Heart left ventricle (tissue), 16 donors: ENCODE results near the gene FGF14. TPM values are rescaled to one million over a fixed set of nuclear protein-coding genes. Genes with fewer than 3 reads are reported as not detected.

Source experiments
- ATAC-seq, 4 donors: fragments of 200-7000 bp; cut with Tn5 transposase; one replicate each; pipeline ENCODE4 v1.9.1; 2020 to 2022; ENCODE audit warnings: moderate library complexity in 4 of 4, mild to moderate bottlenecking in 3 of 4, moderate number of reproducible peaks in 1 of 4
- DNase-seq, 5 donors: peaks; one replicate each; pipeline ENCODE4 v3.0.0-alpha.2; 2020
- H3K27ac ChIP-seq, 12 donors: fragments of 200-600 bp; sonication (generic) in 4 of 12; one replicate each; pipeline versions ENCODE4 v1.5.0 to v1.8.0; 2016 to 2022; ENCODE audit warnings: mild to moderate bottlenecking in 2 of 12
- H3K27me3 ChIP-seq, 9 donors: fragments of 200-600 bp; sonication (generic) in 2 of 9; one replicate each; pipeline versions ENCODE4 v1.5.1 to v1.8.0; 2016 to 2022; ENCODE audit warnings: mild to moderate bottlenecking in 3 of 9
- H3K36me3 ChIP-seq, 9 donors: fragments of 200-600 bp; sonication (generic) in 2 of 9; one replicate each; pipeline versions ENCODE4 v1.5.0 to v1.8.0; 2018 to 2022; ENCODE audit warnings: mild to moderate bottlenecking in 2 of 9
- H3K4me1 ChIP-seq, 12 donors: fragments of 200-600 bp; sonication (generic) in 4 of 12; one replicate each; pipeline versions ENCODE4 v1.5.0 to v1.8.0; 2016 to 2022; ENCODE audit warnings: mild to moderate bottlenecking in 3 of 12
- H3K4me3 ChIP-seq, 12 donors: fragments of 200-600 bp; sonication (generic) in 4 of 12; one replicate each; pipeline versions ENCODE4 v1.5.0 to v1.8.0; 2017 to 2022; ENCODE audit warnings: mild to moderate bottlenecking in 9 of 12, moderate library complexity in 4 of 12
- H3K9me3 ChIP-seq, 12 donors: fragments of 200-600 bp; sonication (generic) in 4 of 12; one replicate each; pipeline versions ENCODE4 v1.5.0 to v1.8.0; 2016 to 2022; ENCODE audit warnings: mild to moderate bottlenecking in 1 of 12
- CTCF ChIP-seq, 12 donors: fragments of 200-600 bp; sonication (generic) in 4 of 12; IDR thresholded peaks; one replicate each; pipeline versions ENCODE4 v1.5.0 to v1.8.0; 2018 to 2022; ENCODE audit warnings: antibody characterized with exemption in 12 of 12, mild to moderate bottlenecking in 5 of 12
- POLR2A ChIP-seq, 2 donors: fragments of 450-650 bp; IDR thresholded peaks; one replicate each; pipeline ENCODE4 v1.6.1; 2017; ENCODE audit warnings: antibody characterized with exemption in 2 of 2, mild to moderate bottlenecking in 2 of 2, moderate library complexity in 2 of 2
- WGBS, 4 donors: extraction: QIAGEN DNeasy Blood & Tissue Kit in 2 of 4; methylation state at CpG; one replicate each; pipeline versions ENCODE4 v1.1.5 to v1.1.7; 2013 to 2018; 5-methylcytosine and 5-hydroxymethylcytosine counted together
- intact Hi-C, 10 donors: fragments of 100-400 bp; cut with DNase I; formaldehyde crosslinking; loops; one replicate each; pipeline versions ENCODE4 v1.11.1 to v1.14.2; 2022
- polyA plus RNA-seq, 2 donors: library from polyadenylated mRNA; stranded (reverse); fragments of 200-250 nt; gene quantifications; one replicate each; pipeline ENCODE4 v1.2.3, GENCODE V29; 2013
- total RNA-seq, 9 donors: library from RNA; depleted of rRNA in 2 of 9; stranded (reverse); fragments of >200 nt in 2 of 9; fragmentation: NEBNext Ultra II Directional in 3 of 9; extraction: Animal tissue kit (Norgen Biotek cat#: 25700) in 3 of 9; gene quantifications; one replicate each; pipeline versions ENCODE4 v1.1.0 to v1.2.4, GENCODE V29; 2016 to 2023
- donor health status: ischemic (EF 13 %, LVEDD 7.1; RV severe dilation, severe dysfunction).
- donor health status: healthy with polysubstance abuse.
- donor health status: DM: no; HTN: yes; CAD: no.
- donor health status: DM: no; HTN: no; CAD: no.
- donor health status: ischemic (EF 25% LVEDD 6.9; RV normal size, moderate dysfunction).
- donor health status: ischemic (EF 25% LVEDD 5.7; RV mildly dilated, moderate dysfunction).
- donor health status: healthy.
- donor health status: DM: yes; HTN: yes; CAD: no.
- donor health status: ischemic (EF 35%, LVEDD 5.7; RV mildly dilated, moderate dysfunction).
- donor health status: nonischemic (EF 11% LVEDD 7.7; RV severe dilation, severe dysfunction).
- donor health status: DM: yes; HTN: yes; CAD: no.
- donor health status: PGD.
- donor health status: ischemic (EF 29% LVEDD 5.4; RV normal size, mild dysfunction).
- donor health status: nonischemic (EF 23%, LVEDD 6.1; RV moderate dilation, normal function).

Gene FGF14
- total and polyA plus RNA-seq, 11 donors, result 0.14 to 6.3 (median 3.9) TPM

GRCh38 chr13:102422690-102423089 lies 20.8 kb upstream of the FGF14 start:
- WGBS, 4 donors, result 65 to 79% (median 71%) methylated on average over 2 of the region's 2 CpGs
- Histone ChIP-seq H3K4me1 (no peaks in the 10 kb centered on the region), H3K9me3 (peaks cover 0 to 51% (median 24%) of the 10 kb centered on the region in 12 donors), H3K27ac (no peak overlapping the region), H3K36me3 (no peaks in the 10 kb centered on the region), H3K4me3 (no peak overlapping the region), H3K27me3 (no peaks in the 10 kb centered on the region)
- intact Hi-C loops, result no loop called here
- TF ChIP-seq CTCF (IDR thresholded peaks at IDR 0.05) (no peak), POLR2A (IDR thresholded peaks at IDR 0.05) (no peak)
- DNase-seq (no peak), ATAC-seq (no peak)

- intact Hi-C loops, result no loop called here
- H3K4me3 ChIP-seq, result no peak overlapping the region
- whole genome bisulfite sequencing, 4 donors, result 59 to 68% (median 63%) methylated on average over 3 of the region's 3 CpGs
- no peaks in the 10 kb centered on the region for H3K36me3 ChIP-seq
- H3K27me3 ChIP-seq, result peaks cover 0 to 24% (median 4%) of the 10 kb centered on the region in 9 donors
- no peak for TF ChIP-seq CTCF (IDR thresholded peaks at IDR 0.05)
- TF ChIP-seq POLR2A (IDR thresholded peaks at IDR 0.05), result no peak
- DNase-seq (no peak), ATAC-seq (no peak)
- H3K27ac ChIP-seq, result no peak overlapping the region
- peaks cover 0 to 19% (median 0%) of the 10 kb centered on the region in 12 donors for H3K4me1 ChIP-seq
- no peaks in the 10 kb centered on the region for H3K9me3 ChIP-seq
Observed at GRCh38 chr13:102405499-102406100, 3.8 kb upstream of the FGF14 start.

- peak in 4 of 12 donors; percentile 8 to 37 (median 16) for TF ChIP-seq CTCF (IDR thresholded peaks at IDR 0.05)
- TF ChIP-seq POLR2A (IDR thresholded peaks at IDR 0.05), result no peak
- intact Hi-C loops, result loop anchor here in 1 of 10 donors (5.0 kb wide), 2 partner anchors 55 to 460 kb away; no protein-coding TSS in a partner anchor
- peaks cover 0 to 30% (median 0%) of the 10 kb centered on the region in 12 donors for H3K4me1 ChIP-seq
- peak overlapping the region in 2 of 12 donors; percentile 48 to 51 for H3K27ac ChIP-seq
- peaks cover 0 to 47% (median 11%) of the 10 kb centered on the region in 9 donors for H3K27me3 ChIP-seq
- DNase-seq, result peak; percentile 29 to 53 (median 37)
- 1 to 4% (median 3%) methylated on average over 14 of the region's 14 CpGs for WGBS, 4 donors
- ATAC-seq, result peak; percentile 49 to 75 (median 72)
- H3K9me3 ChIP-seq, result no peaks in the 10 kb centered on the region
- peak overlapping the region in 11 of 12 donors; percentile 28 to 73 (median 63) for H3K4me3 ChIP-seq
- no peaks in the 10 kb centered on the region for H3K36me3 ChIP-seq
Observed at GRCh38 chr13:102402290-102402689, 442 bp upstream of the FGF14 start.

- ATAC-seq, result peak in 1 of 4 donors; percentile 21
Observed at GRCh38 chr13:102401265-102401664, 583 bp downstream of the FGF14 start.

More at GRCh38 chr13:102401265-102401664, 583 bp downstream of the FGF14 start:
- Histone ChIP-seq H3K36me3 (no peaks in the 10 kb centered on the region), H3K27ac (peak overlapping the region in 5 of 12 donors; percentile 2 to 73 (median 48)), H3K27me3 (peaks cover 0 to 47% (median 11%) of the 10 kb centered on the region in 9 donors), H3K4me3 (peak overlapping the region; percentile 45 to 73 (median 62)), H3K9me3 (no peaks in the 10 kb centered on the region), H3K4me1 (peaks cover 0 to 30% (median 0%) of the 10 kb centered on the region in 12 donors)
- 7 to 20% (median 12%) methylated on average over 7 of the region's 7 CpGs for WGBS, 4 donors
- intact Hi-C loops, result loop anchor here in 1 of 10 donors (5.0 kb wide), 2 partner anchors 56 to 459 kb away; no protein-coding TSS in a partner anchor
- no peak for TF ChIP-seq POLR2A (IDR thresholded peaks at IDR 0.05)
- no peak for TF ChIP-seq CTCF (IDR thresholded peaks at IDR 0.05)
- no peak for DNase-seq
